ENCODE data around the gene CCDC9B. TPM values are rescaled to one million over a fixed set of nuclear protein-coding genes. Genes with fewer than 3 reads are reported as not detected.

The CCDC9B gene
- total RNA-seq, 4 donors from 2014 or later = 5.4 to 34.4 (median 15.0) TPM

DNA sequence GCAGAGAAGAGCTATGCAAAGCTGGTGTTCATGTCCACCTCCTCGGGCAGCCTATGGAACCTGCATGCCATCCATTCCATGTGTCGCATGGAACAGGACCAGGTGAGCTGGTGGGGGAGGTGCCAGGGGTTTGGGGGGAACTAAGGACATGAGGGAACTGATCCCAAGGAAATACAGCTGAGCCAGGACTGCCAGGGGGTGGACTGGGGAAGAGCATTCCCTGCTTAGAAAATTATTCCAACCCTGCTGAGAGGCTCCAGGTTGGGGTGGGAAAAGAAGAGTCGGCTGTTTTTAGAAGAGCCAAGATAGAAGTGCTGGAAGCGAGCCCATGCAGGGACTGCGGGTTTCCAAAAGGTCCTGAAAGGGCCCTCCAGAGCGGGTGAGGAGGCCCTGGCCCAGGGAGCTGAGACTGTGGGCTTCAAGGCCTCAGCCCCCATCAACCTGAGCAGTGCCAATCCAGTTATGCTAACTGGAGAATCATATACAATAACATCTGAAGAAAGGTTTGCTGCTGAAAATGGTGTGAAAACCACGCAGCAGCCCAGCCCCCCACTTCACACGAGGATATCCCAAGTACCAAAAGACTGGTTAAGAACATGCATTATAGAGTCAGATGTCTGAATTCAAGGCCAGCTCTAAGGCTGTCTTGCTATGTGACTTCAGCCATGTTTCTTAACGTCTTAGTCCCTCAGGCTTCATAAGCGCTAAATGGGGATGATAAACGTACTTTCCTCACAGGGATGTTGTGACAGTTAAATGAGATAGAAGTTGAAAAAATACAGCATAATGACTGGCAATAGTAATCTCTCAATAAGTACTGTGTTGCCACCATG is 25.1 kb upstream of the CCDC9B start:
- peaks cover 0 to 26% (median 0%) of the 10 kb centered on the region in 4 donors for H3K27me3 ChIP-seq
- H3K36me3 ChIP-seq = no peaks in the 10 kb centered on the region
- no peak for TF ChIP-seq POLR2A (IDR thresholded peaks at IDR 0.05)
- TF ChIP-seq, protein P1, sequence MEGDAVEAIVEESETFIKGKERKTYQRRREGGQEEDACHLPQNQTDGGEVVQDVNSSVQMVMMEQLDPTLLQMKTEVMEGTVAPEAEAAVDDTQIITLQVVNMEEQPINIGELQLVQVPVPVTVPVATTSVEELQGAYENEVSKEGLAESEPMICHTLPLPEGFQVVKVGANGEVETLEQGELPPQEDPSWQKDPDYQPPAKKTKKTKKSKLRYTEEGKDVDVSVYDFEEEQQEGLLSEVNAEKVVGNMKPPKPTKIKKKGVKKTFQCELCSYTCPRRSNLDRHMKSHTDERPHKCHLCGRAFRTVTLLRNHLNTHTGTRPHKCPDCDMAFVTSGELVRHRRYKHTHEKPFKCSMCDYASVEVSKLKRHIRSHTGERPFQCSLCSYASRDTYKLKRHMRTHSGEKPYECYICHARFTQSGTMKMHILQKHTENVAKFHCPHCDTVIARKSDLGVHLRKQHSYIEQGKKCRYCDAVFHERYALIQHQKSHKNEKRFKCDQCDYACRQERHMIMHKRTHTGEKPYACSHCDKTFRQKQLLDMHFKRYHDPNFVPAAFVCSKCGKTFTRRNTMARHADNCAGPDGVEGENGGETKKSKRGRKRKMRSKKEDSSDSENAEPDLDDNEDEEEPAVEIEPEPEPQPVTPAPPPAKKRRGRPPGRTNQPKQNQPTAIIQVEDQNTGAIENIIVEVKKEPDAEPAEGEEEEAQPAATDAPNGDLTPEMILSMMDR (IDR thresholded peaks at IDR 0.05) = no peak
- intact Hi-C loops (cut with DNase I) = loop anchor here (5.0 to 10.0 kb wide), 2 partner anchors 49 to 84 kb away; partner anchors contain the start of gene ANKRD63
- 81 to 88% methylated on average over 11 of the region's 11 CpGs for WGBS, 2 donors
- H3K4me1 ChIP-seq = peaks cover 13 to 22% (median 14%) of the 10 kb centered on the region in 3 donors
- no peaks in the 10 kb centered on the region for H3K9me3 ChIP-seq
- DNase-seq = no peak
- H3K27ac ChIP-seq = no peak overlapping the region
- H3K4me3 ChIP-seq = no peak overlapping the region

DNA sequence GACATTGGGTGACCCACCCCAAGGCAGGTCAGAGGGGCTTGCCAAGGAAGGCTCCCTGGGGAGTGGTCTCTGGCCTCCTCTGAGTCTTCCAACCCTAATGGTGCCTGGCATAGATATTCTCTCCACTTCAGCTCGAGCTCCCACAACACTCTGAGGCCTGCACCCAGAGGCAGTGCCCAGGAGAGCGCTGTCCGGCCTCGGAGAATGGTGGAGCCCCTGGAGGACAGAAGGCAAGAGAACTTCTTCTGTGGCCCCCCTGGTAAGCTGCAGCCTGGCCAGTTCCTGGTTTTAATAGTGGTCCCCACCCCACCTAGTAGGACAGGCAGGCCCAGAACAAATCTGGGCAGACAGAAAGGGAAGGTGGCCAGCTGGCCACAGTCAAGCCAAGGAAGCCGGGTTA is 24.3 kb upstream of the CCDC9B start:
- 67% methylated on average over 1 of the region's 5 CpGs; no CpG with 5 or more reads in 1 of the 2 donors for WGBS, 2 donors
- Histone ChIP-seq H3K27ac (no peak overlapping the region), H3K9me3 (no peaks in the 10 kb centered on the region), H3K4me1 (peaks cover 13 to 22% (median 14%) of the 10 kb centered on the region in 3 donors), H3K4me3 (no peak overlapping the region), H3K27me3 (peaks cover 0 to 18% (median 0%) of the 10 kb centered on the region in 4 donors), H3K36me3 (no peaks in the 10 kb centered on the region)
- DNase-seq = no peak
- intact Hi-C loops (cut with DNase I) = loop anchor here (5.0 to 10.0 kb wide), 2 partner anchors 50 to 83 kb away; partner anchors contain the start of gene ANKRD63
- no peak for TF ChIP-seq POLR2A (IDR thresholded peaks at IDR 0.05)
- TF ChIP-seq, protein P1 (IDR thresholded peaks at IDR 0.05) = no peak

DNA sequence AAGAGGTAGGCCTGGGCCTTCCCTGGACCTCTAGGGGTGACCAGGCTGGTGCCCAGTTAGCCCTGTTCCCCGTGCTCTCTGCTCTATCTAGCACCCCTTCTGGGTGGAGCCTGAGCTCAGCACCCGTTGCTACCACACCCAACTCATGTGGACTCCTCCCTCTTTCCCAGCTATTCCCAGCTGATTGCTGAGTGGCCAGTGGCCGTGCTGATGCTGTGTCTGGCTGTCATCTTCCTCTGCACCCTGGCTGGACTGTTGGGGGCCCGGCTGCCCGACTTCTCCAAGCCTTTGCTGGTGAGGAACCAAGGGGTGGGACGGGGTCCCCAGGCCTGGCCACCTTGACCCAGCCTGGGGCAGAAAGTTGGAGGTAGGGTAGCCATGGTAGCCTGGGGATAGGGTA is 23.5 kb upstream of the CCDC9B start:
- peaks cover 13 to 22% (median 14%) of the 10 kb centered on the region in 3 donors for H3K4me1 ChIP-seq
- WGBS, 2 donors = 63% methylated on average over 3 of the region's 6 CpGs; no CpG with 5 or more reads in 1 of the 2 donors
- DNase-seq = no peak
- H3K27ac ChIP-seq = no peak overlapping the region
- TF ChIP-seq, protein P1 (IDR thresholded peaks at IDR 0.05) = no peak
- no peaks in the 10 kb centered on the region for H3K9me3 ChIP-seq
- H3K27me3 ChIP-seq = peaks cover 0 to 13% (median 0%) of the 10 kb centered on the region in 4 donors
- H3K4me3 ChIP-seq = no peak overlapping the region
- no peaks in the 10 kb centered on the region for H3K36me3 ChIP-seq
- intact Hi-C loops (cut with DNase I) = loop anchor here (10.0 kb wide), 1 partner anchor 51 kb away; no protein-coding TSS in a partner anchor

DNA sequence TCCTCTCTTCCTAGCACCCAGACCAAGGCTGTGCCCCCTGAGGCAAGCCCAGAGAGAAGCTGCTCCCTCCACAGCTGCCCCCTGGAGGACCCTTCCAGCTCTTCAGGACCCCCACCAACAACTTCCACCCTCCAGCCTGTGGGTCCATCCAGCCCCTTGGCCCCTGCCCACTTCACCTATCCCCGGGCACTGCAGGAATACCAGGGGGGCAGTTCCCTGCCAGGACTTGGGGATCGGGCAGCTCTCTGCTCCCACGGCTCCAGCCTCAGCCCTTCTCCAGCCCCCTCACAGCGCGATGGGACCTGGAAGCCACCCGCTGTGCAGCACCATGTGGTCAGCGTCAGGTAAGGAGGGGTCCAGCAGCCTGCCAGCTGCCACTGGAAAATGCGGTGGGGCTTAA is 22.9 kb upstream of the CCDC9B start:
- H3K27ac ChIP-seq = no peak overlapping the region
- WGBS, 2 donors = 83 to 85% methylated on average over 1 to 5 of the region's 8 CpGs

More for the DNA sequence above, 22.9 kb upstream of the CCDC9B start:
- Histone ChIP-seq H3K36me3 (no peaks in the 10 kb centered on the region), H3K4me1 (peaks cover 15 to 26% (median 15%) of the 10 kb centered on the region in 3 donors), H3K27me3 (peaks cover 0 to 15% (median 0%) of the 10 kb centered on the region in 4 donors), H3K9me3 (no peaks in the 10 kb centered on the region), H3K4me3 (no peak overlapping the region)
- no peak for TF ChIP-seq POLR2A (IDR thresholded peaks at IDR 0.05)
- TF ChIP-seq, protein P1 (IDR thresholded peaks at IDR 0.05) = no peak
- DNase-seq = no peak
- intact Hi-C loops (cut with DNase I) = loop anchor here (10.0 kb wide), 1 partner anchor 51 kb away; no protein-coding TSS in a partner anchor

Measured in esophagus squamous epithelium (tissue), 5 donors.